A673 (cell line): ENCODE measurements around the gene APOA5.

ENCODE experiments used
- EZH2 ChIP-seq: fragments of 200-600 bp; sonication (generic); IDR thresholded peaks from 2 replicates; pipeline ENCODE4 v1.6.1; 2017; ENCODE audit warnings: borderline replicate concordance, low read depth, mild to moderate bottlenecking, mixed read lengths, antibody characterized with exemption, low read length; ENCODE audit not compliant: poor library complexity, severe bottlenecking
- TF ChIP-seq, protein P1 (sequence below): fragments of 300-800, 200-600 bp; sonication (generic); conservative IDR thresholded peaks from 2 replicates; pipeline ENCODE4 v1.5.1; 2017; ENCODE audit warnings: low read depth, mild to moderate bottlenecking, antibody characterized with exemption, low read length, moderate library complexity, mixed read lengths

DNA sequence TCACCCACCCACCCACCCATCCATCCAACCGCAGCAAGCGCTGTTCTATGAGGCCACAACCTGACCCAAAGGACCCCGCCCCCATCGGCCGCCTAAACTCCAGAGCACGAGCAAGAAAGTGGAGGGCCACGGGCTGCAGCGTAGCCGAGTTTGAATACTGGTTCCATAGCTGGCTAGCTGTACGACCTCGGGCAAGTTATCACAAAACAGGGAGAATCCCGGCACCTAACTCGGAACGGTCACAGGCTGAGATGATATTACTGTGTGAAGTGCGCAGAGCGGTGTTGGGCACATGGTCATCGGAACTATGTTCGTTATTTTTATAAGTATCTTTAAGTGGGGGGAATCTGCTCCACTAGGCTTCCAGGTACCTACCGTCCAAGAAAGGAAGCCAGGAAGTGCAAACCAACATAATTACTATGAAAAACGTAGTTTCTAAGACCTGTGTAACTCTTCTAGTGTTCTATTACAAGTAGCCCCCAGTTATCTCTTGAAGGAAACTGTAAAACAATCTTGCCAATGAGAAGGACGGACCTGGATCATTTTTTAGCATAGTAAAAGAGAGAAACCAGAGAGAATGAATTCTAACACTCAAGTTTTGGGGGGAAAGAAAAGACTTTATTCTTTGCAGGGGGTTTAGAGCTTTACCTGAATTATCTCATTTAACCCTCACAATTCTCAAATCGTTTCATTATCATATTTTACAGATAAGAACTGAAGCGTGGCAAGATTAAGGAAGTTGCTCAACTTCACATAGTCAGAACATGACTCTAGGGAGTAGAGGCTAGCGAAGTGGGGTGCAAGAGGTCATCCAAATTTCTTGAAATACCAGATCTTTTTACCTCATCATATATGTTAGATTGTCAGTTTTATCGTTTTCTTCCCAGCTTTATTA is 18.2 kb downstream of the APOA5 start:
- TF ChIP-seq, protein P1, sequence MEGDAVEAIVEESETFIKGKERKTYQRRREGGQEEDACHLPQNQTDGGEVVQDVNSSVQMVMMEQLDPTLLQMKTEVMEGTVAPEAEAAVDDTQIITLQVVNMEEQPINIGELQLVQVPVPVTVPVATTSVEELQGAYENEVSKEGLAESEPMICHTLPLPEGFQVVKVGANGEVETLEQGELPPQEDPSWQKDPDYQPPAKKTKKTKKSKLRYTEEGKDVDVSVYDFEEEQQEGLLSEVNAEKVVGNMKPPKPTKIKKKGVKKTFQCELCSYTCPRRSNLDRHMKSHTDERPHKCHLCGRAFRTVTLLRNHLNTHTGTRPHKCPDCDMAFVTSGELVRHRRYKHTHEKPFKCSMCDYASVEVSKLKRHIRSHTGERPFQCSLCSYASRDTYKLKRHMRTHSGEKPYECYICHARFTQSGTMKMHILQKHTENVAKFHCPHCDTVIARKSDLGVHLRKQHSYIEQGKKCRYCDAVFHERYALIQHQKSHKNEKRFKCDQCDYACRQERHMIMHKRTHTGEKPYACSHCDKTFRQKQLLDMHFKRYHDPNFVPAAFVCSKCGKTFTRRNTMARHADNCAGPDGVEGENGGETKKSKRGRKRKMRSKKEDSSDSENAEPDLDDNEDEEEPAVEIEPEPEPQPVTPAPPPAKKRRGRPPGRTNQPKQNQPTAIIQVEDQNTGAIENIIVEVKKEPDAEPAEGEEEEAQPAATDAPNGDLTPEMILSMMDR: no peak
- no peak for TF ChIP-seq EZH2
